ENCODE data around the gene PPP2R5C.

The PPP2R5C gene

GRCh38 chr14:101840649-101841369, 79.3 kb downstream of the PPP2R5C start:
- DNase-seq (no peak), ATAC-seq (ENCODE audit: insufficient read depth, low read depth) (no peak)
- peaks cover 53% of the 10 kb centered on the region for H3K4me1 ChIP-seq (ENCODE audit: insufficient read depth, low read length)
- peaks cover 79% of the 10 kb centered on the region for H4K20me1 ChIP-seq (ENCODE audit: insufficient read depth, low read length)
- peaks cover 98% of the 10 kb centered on the region for H3K79me2 ChIP-seq (ENCODE audit: insufficient read depth, low read length)
- no peak overlapping the region for H3K4me2 ChIP-seq (ENCODE audit: insufficient read depth, low read length)
- TF ChIP-seq EZH2 (IDR thresholded peaks at IDR 0.05; ENCODE audit: borderline replicate concordance, low read depth, low read length, severe bottlenecking) (no peak), CTCF (IDR thresholded peaks at IDR 0.05; ENCODE audit: borderline replicate concordance, extremely low read depth, low read length, poor library complexity, severe bottlenecking) (no peak)
- H3K9ac ChIP-seq (ENCODE audit: low read depth, low read length), result no peak overlapping the region
- no peaks in the 10 kb centered on the region for H3K9me3 ChIP-seq (ENCODE audit: insufficient read depth, low read length, severe bottlenecking)
- H3K36me3 ChIP-seq (ENCODE audit: insufficient read depth, low read length), result peaks cover 29% of the 10 kb centered on the region
- peak overlapping the region; percentile 50 for H3K27ac ChIP-seq (ENCODE audit: low read length)
- no peaks in the 10 kb centered on the region for H3K27me3 ChIP-seq (ENCODE audit: insufficient read depth, low read length, poor library complexity)
- H2AFZ ChIP-seq (ENCODE audit: low read depth, low read length), result no peak overlapping the region
- no peak overlapping the region for H3K4me3 ChIP-seq (ENCODE audit: low read depth in 1 of 2, low read length in 2 of 2)

- no peak overlapping the region for H3K9ac ChIP-seq (ENCODE audit: low read depth, low read length)
Observed at GRCh38 chr14:101843038-101843437, 81.5 kb downstream of the PPP2R5C start.

GRCh38 chr14:101843665-101844064, 82.2 kb downstream of the PPP2R5C start:
- no peaks in the 10 kb centered on the region for H3K9me3 ChIP-seq (ENCODE audit: insufficient read depth, low read length, severe bottlenecking)
- H3K27ac ChIP-seq (ENCODE audit: low read length), result no peak overlapping the region; the same call in 1 of the 2 replicates
- peak; percentile 79 for ATAC-seq (ENCODE audit: insufficient read depth, low read depth)

More at GRCh38 chr14:101843038-101843437, 81.5 kb downstream of the PPP2R5C start:
- DNase-seq (no peak), ATAC-seq (ENCODE audit: insufficient read depth, low read depth) (no peak)
- H3K27ac ChIP-seq (ENCODE audit: low read length), result peak overlapping the region; percentile 46; the same call in 1 of the 2 replicates
- no peak overlapping the region for H2AFZ ChIP-seq (ENCODE audit: low read depth, low read length)
- H3K79me2 ChIP-seq (ENCODE audit: insufficient read depth, low read length), result peaks cover 98% of the 10 kb centered on the region
- peaks cover 75% of the 10 kb centered on the region for H4K20me1 ChIP-seq (ENCODE audit: insufficient read depth, low read length)
- no peak overlapping the region for H3K4me3 ChIP-seq (ENCODE audit: low read depth in 1 of 2, low read length in 2 of 2)
- H3K9me3 ChIP-seq (ENCODE audit: insufficient read depth, low read length, severe bottlenecking), result no peaks in the 10 kb centered on the region
- H3K4me2 ChIP-seq (ENCODE audit: insufficient read depth, low read length), result no peak overlapping the region
- no peak for TF ChIP-seq CTCF (IDR thresholded peaks at IDR 0.05; ENCODE audit: borderline replicate concordance, extremely low read depth, low read length, poor library complexity, severe bottlenecking)
- no peak for TF ChIP-seq EZH2 (IDR thresholded peaks at IDR 0.05; ENCODE audit: borderline replicate concordance, low read depth, low read length, severe bottlenecking)
- H3K27me3 ChIP-seq (ENCODE audit: insufficient read depth, low read length, poor library complexity), result no peaks in the 10 kb centered on the region
- peaks cover 37% of the 10 kb centered on the region for H3K4me1 ChIP-seq (ENCODE audit: insufficient read depth, low read length)
- H3K36me3 ChIP-seq (ENCODE audit: insufficient read depth, low read length), result peaks cover 30% of the 10 kb centered on the region

More at GRCh38 chr14:101843665-101844064, 82.2 kb downstream of the PPP2R5C start:
- Histone ChIP-seq H3K27me3 (ENCODE audit: insufficient read depth, low read length, poor library complexity) (no peaks in the 10 kb centered on the region), H3K79me2 (ENCODE audit: insufficient read depth, low read length) (peaks cover 98% of the 10 kb centered on the region), H3K9ac (ENCODE audit: low read depth, low read length) (no peak overlapping the region), H3K4me3 (ENCODE audit: low read depth in 1 of 2, low read length in 2 of 2) (no peak overlapping the region), H2AFZ (ENCODE audit: low read depth, low read length) (no peak overlapping the region), H3K4me2 (ENCODE audit: insufficient read depth, low read length) (no peak overlapping the region), H3K4me1 (ENCODE audit: insufficient read depth, low read length) (peaks cover 31% of the 10 kb centered on the region), H3K36me3 (ENCODE audit: insufficient read depth, low read length) (peaks cover 28% of the 10 kb centered on the region), H4K20me1 (ENCODE audit: insufficient read depth, low read length) (peaks cover 74% of the 10 kb centered on the region)
- TF ChIP-seq CTCF (IDR thresholded peaks at IDR 0.05; ENCODE audit: borderline replicate concordance, extremely low read depth, low read length, poor library complexity, severe bottlenecking) (peak; percentile 64), EZH2 (IDR thresholded peaks at IDR 0.05; ENCODE audit: borderline replicate concordance, low read depth, low read length, severe bottlenecking) (no peak)
- peak; percentile 63 for DNase-seq

Data from DND-41 (cell line).